Neural cell (in vitro differentiated cells): ENCODE measurements around the gene ROBO3.

Source experiments
- EZH2 ChIP-seq: fragments of 200-600, 300-800 bp; shearing (Covaris generic), sonication (generic); IDR thresholded peaks from 2 replicates; pipeline ENCODE4 v1.6.1; 2014; ENCODE audit warnings: antibody characterized with exemption, low read length, borderline replicate concordance, mild to moderate bottlenecking; ENCODE audit not compliant: insufficient read depth, poor library complexity, severe bottlenecking
- MXI1 ChIP-seq: fragments of 450-650 bp; conservative IDR thresholded peaks from 2 replicates; pipeline ENCODE4 v1.6.1; 2014; ENCODE audit warnings: antibody characterized with exemption, mild to moderate bottlenecking; ENCODE audit not compliant: poor library complexity, severe bottlenecking
- POLR2AphosphoS5 ChIP-seq: IDR thresholded peaks from 2 replicates; pipeline ENCODE4 v1.6.1; 2012
- RAD21 ChIP-seq: fragments of 450-650 bp; conservative IDR thresholded peaks from 2 replicates; pipeline ENCODE4 v1.6.1; 2014; ENCODE audit warnings: antibody characterized with exemption, mild to moderate bottlenecking, moderate library complexity
- TF ChIP-seq, protein P1 (sequence below): fragments of 450-650 bp; IDR thresholded peaks from 2 replicates; pipeline ENCODE4 v1.5.1; 2014; ENCODE audit warnings: antibody characterized with exemption, mild to moderate bottlenecking, moderate library complexity; ENCODE audit not compliant: poor library complexity, severe bottlenecking

- no peak for TF ChIP-seq RAD21
- TF ChIP-seq MXI1: no peak
- TF ChIP-seq, protein P1, sequence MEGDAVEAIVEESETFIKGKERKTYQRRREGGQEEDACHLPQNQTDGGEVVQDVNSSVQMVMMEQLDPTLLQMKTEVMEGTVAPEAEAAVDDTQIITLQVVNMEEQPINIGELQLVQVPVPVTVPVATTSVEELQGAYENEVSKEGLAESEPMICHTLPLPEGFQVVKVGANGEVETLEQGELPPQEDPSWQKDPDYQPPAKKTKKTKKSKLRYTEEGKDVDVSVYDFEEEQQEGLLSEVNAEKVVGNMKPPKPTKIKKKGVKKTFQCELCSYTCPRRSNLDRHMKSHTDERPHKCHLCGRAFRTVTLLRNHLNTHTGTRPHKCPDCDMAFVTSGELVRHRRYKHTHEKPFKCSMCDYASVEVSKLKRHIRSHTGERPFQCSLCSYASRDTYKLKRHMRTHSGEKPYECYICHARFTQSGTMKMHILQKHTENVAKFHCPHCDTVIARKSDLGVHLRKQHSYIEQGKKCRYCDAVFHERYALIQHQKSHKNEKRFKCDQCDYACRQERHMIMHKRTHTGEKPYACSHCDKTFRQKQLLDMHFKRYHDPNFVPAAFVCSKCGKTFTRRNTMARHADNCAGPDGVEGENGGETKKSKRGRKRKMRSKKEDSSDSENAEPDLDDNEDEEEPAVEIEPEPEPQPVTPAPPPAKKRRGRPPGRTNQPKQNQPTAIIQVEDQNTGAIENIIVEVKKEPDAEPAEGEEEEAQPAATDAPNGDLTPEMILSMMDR: no peak
- no peak for TF ChIP-seq POLR2AphosphoS5
- no peak for TF ChIP-seq EZH2
These were observed 35.2 kb upstream of the ROBO3 start for GRCh38 chr11:124829986-124830385.
